ENCODE results near the gene TXNL4B. TPM values are rescaled to one million over a fixed set of nuclear protein-coding genes. Genes with fewer than 3 reads are reported as not detected.

Gene TXNL4B
- total RNA-seq, 4 donors from 2014 or later, result 4.6 to 7.5 (median 6.4) TPM

DNA sequence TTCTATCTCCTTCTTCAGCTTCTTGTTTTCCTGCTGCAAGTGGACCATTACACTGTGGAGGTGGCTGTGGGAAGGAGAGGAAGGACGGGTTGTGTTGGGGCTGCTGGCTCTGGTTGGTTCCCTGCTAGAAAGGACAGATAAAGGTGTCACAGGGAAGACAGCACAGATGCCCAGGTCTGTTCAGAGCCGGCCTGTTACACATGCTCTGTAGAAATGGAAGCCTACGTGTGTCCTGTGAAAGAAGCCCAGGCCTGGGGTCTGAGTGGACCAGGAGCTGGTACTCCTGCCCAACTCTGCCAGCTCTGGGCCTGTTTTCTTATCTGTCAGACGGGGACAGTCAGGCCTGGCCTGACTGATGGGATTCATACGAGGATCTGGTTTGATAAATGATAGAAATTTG, 26.6 kb upstream of the TXNL4B start:
- Histone ChIP-seq H3K4me3 (no peak overlapping the region), H3K27me3 (no peaks in the 10 kb centered on the region), H3K4me1 (peaks cover 0 to 5% (median under 1%) of the 10 kb centered on the region in 4 donors), H3K36me3 (no peaks in the 10 kb centered on the region), H3K27ac (replicated peaks in 1 of 4) (no peak overlapping the region), H3K9me3 (no peaks in the 10 kb centered on the region)
- TF ChIP-seq POLR2AphosphoS5 (IDR thresholded peaks at IDR 0.05), result no peak
- TF ChIP-seq POLR2A (IDR thresholded peaks at IDR 0.05; ENCODE audit: low read depth), result no peak
- no peak for TF ChIP-seq CTCF (IDR thresholded peaks at IDR 0.05)
- TF ChIP-seq EP300 (IDR thresholded peaks at IDR 0.05), result no peak
- DNase-seq (ENCODE audit: extremely low spot score), result no peak
- intact Hi-C loops (cut with DNase I), result no loop called here
- WGBS, result 94% methylated on average over 5 of the region's 5 CpGs

GRCh38 chr16:72113616-72113945, 20.2 kb upstream of the TXNL4B start:
- Histone ChIP-seq H3K27me3 (no peaks in the 10 kb centered on the region), H3K9me3 (no peaks in the 10 kb centered on the region), H3K4me3 (no peak overlapping the region), H3K27ac (replicated peaks in 1 of 4) (no peak overlapping the region), H3K36me3 (peaks cover 44 to 53% (median 50%) of the 10 kb centered on the region in 4 donors), H3K4me1 (no peaks in the 10 kb centered on the region)
- TF ChIP-seq EP300 (IDR thresholded peaks at IDR 0.05) (no peak), POLR2A (IDR thresholded peaks at IDR 0.05; ENCODE audit: low read depth) (no peak), POLR2AphosphoS5 (IDR thresholded peaks at IDR 0.05) (no peak), CTCF (IDR thresholded peaks at IDR 0.05) (no peak)
- intact Hi-C loops (cut with DNase I), result no loop called here
- no peak for DNase-seq (ENCODE audit: extremely low spot score)

DNA sequence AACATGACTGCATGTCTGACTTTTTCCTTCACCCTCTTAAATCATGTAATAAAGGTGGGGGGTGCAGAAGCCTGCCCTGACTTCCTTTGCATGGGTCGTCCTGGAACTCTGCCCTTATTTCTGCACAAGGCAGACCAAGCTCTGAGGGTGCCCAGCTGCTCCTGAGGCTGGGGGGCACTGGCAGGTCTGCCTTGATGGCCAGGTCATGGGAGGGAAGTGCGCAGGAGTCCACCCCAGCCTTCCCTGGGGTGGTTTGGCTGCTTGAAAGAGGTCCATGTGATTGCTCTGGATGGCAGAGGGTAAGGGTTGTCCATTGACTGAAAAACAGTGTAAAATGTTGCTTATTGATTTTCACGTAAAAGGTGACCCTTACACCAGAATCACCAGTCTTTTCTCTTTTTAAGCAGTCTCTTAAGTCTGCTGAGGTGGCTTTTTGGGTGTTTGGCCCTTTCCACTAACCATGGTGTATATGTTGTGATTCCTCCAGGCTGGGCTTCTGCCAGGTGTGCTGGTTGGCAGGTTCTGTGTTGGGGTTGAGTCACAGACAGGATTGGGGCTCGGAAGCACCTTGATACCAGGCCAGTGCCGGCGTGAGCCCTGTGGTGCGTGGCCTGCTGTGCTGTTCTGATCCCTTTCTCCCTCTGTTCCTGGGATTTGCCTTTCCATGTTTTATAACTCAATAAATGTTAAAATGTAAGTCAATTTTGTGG, 19.6 kb upstream of the TXNL4B start:
- WGBS, result 80% methylated on average over 6 of the region's 7 CpGs
- no peak overlapping the region for H3K4me3 ChIP-seq

DNA sequence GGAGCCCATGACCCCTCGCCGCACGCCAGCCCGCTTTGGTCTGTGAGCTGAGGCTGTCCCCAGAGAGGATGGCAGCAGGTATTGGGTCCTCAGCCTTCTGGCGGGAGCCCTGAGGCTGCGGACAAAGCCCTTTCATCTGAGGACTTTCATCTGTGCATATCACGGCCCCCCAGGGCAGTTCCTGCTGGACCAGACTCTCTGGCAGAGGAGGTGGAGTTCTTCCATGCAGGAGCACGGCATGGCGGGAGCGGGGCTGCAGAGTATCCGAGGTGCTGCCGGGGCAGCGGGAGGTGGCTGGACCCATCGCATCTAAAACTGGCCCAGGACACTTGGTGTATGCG, 19.0 kb upstream of the TXNL4B start:
- DNase-seq (ENCODE audit: extremely low spot score), result no peak
- Histone ChIP-seq H3K9me3 (no peaks in the 10 kb centered on the region), H3K36me3 (peaks cover 56 to 65% (median 61%) of the 10 kb centered on the region in 4 donors), H3K4me3 (no peak overlapping the region), H3K27me3 (no peaks in the 10 kb centered on the region), H3K27ac (replicated peaks in 1 of 4) (no peak overlapping the region), H3K4me1 (no peaks in the 10 kb centered on the region)
- no peak for TF ChIP-seq CTCF (IDR thresholded peaks at IDR 0.05)
- no peak for TF ChIP-seq POLR2AphosphoS5 (IDR thresholded peaks at IDR 0.05)
- 95% methylated on average over 14 of the region's 15 CpGs for WGBS
- intact Hi-C loops (cut with DNase I), result no loop called here

More for the DNA sequence above, 19.6 kb upstream of the TXNL4B start:
- Histone ChIP-seq H3K4me1 (no peaks in the 10 kb centered on the region), H3K27me3 (no peaks in the 10 kb centered on the region), H3K9me3 (no peaks in the 10 kb centered on the region), H3K27ac (replicated peaks in 1 of 4) (no peak overlapping the region), H3K36me3 (peaks cover 50 to 59% (median 55%) of the 10 kb centered on the region in 4 donors)
- TF ChIP-seq CTCF (IDR thresholded peaks at IDR 0.05) (no peak), POLR2AphosphoS5 (IDR thresholded peaks at IDR 0.05) (no peak), EP300 (IDR thresholded peaks at IDR 0.05) (no peak), POLR2A (IDR thresholded peaks at IDR 0.05; ENCODE audit: low read depth) (no peak)
- DNase-seq (ENCODE audit: extremely low spot score), result no peak
- intact Hi-C loops (cut with DNase I), result no loop called here
